ENCODE results near the gene EIF4E1B.

DNA sequence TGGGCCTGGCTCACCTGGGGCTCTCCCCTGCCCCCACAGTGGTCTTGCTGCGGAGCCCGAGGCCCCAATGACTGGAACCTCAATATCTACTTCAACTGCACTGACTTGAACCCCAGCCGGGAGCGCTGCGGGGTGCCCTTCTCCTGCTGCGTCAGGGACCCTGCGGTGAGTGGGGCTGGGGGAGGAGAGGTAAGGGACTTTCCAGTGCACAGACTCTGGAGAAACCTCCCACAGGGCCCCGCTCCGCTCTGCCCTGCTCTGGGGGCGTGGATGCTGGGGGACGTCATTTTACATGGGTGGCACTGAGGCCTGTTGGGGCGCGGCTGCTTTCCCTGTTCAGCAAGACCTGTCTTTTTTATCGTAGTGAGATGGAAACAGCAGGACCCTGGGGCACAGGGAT is 24.4 kb downstream of the EIF4E1B start:
- TF ChIP-seq, protein P1, sequence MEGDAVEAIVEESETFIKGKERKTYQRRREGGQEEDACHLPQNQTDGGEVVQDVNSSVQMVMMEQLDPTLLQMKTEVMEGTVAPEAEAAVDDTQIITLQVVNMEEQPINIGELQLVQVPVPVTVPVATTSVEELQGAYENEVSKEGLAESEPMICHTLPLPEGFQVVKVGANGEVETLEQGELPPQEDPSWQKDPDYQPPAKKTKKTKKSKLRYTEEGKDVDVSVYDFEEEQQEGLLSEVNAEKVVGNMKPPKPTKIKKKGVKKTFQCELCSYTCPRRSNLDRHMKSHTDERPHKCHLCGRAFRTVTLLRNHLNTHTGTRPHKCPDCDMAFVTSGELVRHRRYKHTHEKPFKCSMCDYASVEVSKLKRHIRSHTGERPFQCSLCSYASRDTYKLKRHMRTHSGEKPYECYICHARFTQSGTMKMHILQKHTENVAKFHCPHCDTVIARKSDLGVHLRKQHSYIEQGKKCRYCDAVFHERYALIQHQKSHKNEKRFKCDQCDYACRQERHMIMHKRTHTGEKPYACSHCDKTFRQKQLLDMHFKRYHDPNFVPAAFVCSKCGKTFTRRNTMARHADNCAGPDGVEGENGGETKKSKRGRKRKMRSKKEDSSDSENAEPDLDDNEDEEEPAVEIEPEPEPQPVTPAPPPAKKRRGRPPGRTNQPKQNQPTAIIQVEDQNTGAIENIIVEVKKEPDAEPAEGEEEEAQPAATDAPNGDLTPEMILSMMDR (IDR thresholded peaks at IDR 0.05), result no peak
- TF ChIP-seq EZH2 (IDR thresholded peaks at IDR 0.05; ENCODE audit: borderline replicate concordance, insufficient read depth, low read depth, low read length, poor library complexity, severe bottlenecking), result no peak
